BE2C (cell line): ENCODE measurements around the gene TSPAN9.
A peak's percentile ranks its signal among the peaks of the same experiment; 100 is the strongest.

ENCODE experiments used
- DNase-seq: peaks from one replicate; pipeline ENCODE4 v3.0.0-alpha.2; 2020
- H3K27me3 ChIP-seq: fragments of 250-450 bp; sonication (Bioruptor Pico); 2 replicates; pipeline ENCODE4 v1.5.1; 2020; ENCODE audit warnings: mild to moderate bottlenecking
- H3K36me3 ChIP-seq: fragments of 250-450 bp; sonication (Bioruptor Pico); 2 replicates; pipeline ENCODE4 v1.5.1; 2020; ENCODE audit warnings: mild to moderate bottlenecking
- H3K4me1 ChIP-seq: fragments of 250-450 bp; sonication (Bioruptor Pico); 2 replicates; pipeline ENCODE4 v1.5.1; 2020
- H3K4me3 ChIP-seq: 2 replicates; pipeline ENCODE4 v1.5.1; 2011; ENCODE audit warnings: low read depth, low read length
- H3K9me3 ChIP-seq: fragments of 250-450 bp; sonication (Bioruptor Pico); 2 replicates; pipeline ENCODE4 v1.5.1; 2020
- TF ChIP-seq, protein P1 (sequence below): IDR thresholded peaks from 2 replicates; pipeline ENCODE4 v1.5.1; 2012; ENCODE audit warnings: mild to moderate bottlenecking, low read depth, low read length

TSPAN9 gene

DNA sequence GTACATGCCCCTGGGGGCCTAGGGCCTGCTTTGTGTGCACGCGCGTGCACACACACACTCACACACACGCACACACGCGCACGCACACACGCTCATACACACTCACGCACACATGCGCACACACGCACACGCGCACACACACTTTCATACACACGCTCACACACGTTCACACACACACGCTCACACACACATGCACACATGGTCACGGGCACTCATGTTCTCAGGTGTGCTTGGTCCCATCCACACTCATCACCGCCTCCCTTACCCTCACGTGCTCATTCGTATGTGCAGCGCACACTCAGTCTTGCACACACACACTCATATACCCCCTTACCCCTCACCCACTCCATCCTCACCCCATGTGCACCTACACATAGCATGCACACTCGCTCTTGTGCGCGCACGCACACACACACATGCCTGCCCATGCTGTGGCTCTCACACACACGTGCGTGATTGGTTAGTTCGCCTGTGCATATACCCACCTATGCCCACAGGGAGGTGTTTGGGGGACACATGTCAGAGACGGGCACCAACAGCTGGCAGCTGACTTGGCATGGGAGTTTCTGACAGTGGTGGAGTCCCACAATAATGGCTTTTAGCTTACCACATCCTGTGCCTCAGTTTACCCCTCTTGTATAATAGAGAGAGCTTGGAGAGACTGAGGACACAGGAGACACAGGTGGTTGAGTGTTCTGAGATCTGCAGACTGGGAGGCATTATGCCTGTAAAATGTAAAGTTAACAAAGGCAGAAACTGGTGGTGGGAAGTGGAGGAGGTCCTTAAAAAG, 28.7 kb downstream of the TSPAN9 start:
- TF ChIP-seq, protein P1, sequence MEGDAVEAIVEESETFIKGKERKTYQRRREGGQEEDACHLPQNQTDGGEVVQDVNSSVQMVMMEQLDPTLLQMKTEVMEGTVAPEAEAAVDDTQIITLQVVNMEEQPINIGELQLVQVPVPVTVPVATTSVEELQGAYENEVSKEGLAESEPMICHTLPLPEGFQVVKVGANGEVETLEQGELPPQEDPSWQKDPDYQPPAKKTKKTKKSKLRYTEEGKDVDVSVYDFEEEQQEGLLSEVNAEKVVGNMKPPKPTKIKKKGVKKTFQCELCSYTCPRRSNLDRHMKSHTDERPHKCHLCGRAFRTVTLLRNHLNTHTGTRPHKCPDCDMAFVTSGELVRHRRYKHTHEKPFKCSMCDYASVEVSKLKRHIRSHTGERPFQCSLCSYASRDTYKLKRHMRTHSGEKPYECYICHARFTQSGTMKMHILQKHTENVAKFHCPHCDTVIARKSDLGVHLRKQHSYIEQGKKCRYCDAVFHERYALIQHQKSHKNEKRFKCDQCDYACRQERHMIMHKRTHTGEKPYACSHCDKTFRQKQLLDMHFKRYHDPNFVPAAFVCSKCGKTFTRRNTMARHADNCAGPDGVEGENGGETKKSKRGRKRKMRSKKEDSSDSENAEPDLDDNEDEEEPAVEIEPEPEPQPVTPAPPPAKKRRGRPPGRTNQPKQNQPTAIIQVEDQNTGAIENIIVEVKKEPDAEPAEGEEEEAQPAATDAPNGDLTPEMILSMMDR, result no peak
- no peak overlapping the region for H3K4me3 ChIP-seq
- no peaks in the 10 kb centered on the region for H3K36me3 ChIP-seq
- no peak for DNase-seq
- H3K27me3 ChIP-seq, result no peaks in the 10 kb centered on the region
- H3K9me3 ChIP-seq, result no peaks in the 10 kb centered on the region
- H3K4me1 ChIP-seq, result peaks cover 44% of the 10 kb centered on the region

DNA sequence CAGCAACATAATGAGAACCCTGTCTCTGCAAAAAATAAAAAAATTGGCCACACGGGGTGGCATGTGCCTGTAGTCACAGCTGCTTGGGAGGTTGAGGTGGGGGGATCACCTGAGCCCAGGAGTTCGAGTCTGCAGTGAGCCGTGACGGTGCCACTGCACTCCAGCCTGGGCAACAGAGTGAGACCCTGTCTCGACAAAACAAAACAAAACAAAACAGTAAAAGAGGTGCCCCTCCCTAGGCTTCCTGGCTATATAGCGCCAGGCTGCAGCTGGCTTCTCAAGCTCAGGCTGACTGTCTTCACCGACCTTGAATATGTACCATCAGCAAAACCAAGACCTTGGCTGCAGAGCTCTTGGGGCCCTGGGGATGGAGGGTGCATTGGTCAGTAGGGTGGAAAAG, 29.4 kb downstream of the TSPAN9 start:
- H3K4me3 ChIP-seq, result no peak overlapping the region
- H3K4me1 ChIP-seq, result peaks cover 44% of the 10 kb centered on the region
- H3K9me3 ChIP-seq, result no peaks in the 10 kb centered on the region
- no peaks in the 10 kb centered on the region for H3K27me3 ChIP-seq
- TF ChIP-seq, protein P1, result no peak
- no peaks in the 10 kb centered on the region for H3K36me3 ChIP-seq
- no peak for DNase-seq

DNA sequence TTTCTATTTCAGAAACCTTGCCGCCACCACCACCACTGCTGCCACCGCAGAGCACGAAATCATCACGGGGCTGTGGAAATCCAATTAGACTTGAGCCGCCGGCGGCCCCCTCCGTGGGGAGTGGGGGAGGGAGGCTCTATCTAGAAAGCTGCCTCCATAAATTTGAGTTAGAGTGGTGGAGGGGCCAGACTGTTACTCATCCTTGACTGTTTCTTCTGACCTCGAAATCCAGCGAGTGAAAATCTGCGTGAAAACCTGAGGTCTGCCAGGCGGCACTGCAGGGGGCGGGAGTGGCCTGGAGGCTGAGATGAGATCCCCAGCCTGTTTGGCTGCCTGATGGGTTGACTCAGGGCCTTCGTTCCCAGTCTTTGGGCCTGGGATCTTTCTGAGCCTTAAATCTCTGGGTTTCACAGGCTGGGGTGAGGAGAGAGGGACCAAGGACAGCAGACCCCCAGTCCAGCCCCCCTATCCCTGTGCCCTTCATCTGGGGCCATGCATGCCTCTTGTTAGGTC, 29.9 kb downstream of the TSPAN9 start:
- H3K4me3 ChIP-seq, result no peak overlapping the region
- H3K36me3 ChIP-seq, result no peaks in the 10 kb centered on the region
- H3K9me3 ChIP-seq, result no peaks in the 10 kb centered on the region
- no peaks in the 10 kb centered on the region for H3K27me3 ChIP-seq
- TF ChIP-seq, protein P1, result peak; percentile 34
- DNase-seq, result peak; percentile 72
- H3K4me1 ChIP-seq, result peaks cover 44% of the 10 kb centered on the region

DNA sequence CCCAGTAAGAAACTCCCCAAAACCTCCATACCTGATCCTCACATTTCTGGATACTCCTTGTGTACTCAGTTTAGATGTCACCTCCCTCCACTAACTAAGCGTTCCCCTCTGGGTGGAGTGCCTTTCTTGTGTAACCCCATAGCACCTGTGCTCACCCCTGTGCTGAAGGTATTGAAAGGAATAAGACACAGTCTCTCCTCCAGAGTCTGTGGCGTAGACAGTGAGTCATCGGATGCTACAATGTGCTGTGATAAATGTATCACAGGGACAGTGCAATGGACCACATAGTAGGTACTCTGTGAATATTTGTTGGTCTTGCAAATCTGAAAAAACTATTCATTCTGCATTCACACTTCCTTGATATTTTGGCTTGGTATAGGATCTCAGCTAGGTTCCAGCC, 30.8 kb downstream of the TSPAN9 start:
- DNase-seq, result no peak
- no peak overlapping the region for H3K4me3 ChIP-seq
- TF ChIP-seq, protein P1, result no peak
- peaks cover 39% of the 10 kb centered on the region for H3K4me1 ChIP-seq
- no peaks in the 10 kb centered on the region for H3K9me3 ChIP-seq
- H3K27me3 ChIP-seq, result no peaks in the 10 kb centered on the region
- no peaks in the 10 kb centered on the region for H3K36me3 ChIP-seq

DNA sequence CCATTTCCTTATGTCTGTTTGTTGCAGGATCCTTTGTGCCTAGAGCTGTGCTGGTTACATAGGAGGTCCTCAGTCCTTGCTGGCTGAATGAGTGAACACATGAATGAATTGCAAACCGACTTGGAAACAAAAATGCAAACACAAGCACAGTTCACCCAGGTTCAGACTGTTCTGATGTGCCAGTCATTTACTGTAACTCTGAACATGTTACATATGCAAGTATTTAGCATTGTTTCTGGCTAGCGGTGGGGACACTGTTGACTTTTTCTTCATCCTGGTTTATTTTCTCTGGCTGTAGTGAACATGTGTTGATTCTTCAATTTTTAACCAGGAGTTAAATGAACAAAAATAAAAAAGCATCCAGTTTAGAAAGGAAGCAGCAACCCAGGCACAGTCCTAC, 33.4 kb downstream of the TSPAN9 start:
- DNase-seq, result no peak
- TF ChIP-seq, protein P1, result no peak
- Histone ChIP-seq H3K4me3 (no peak overlapping the region), H3K4me1 (peaks cover 17% of the 10 kb centered on the region), H3K9me3 (no peaks in the 10 kb centered on the region), H3K36me3 (no peaks in the 10 kb centered on the region), H3K27me3 (no peaks in the 10 kb centered on the region)

DNA sequence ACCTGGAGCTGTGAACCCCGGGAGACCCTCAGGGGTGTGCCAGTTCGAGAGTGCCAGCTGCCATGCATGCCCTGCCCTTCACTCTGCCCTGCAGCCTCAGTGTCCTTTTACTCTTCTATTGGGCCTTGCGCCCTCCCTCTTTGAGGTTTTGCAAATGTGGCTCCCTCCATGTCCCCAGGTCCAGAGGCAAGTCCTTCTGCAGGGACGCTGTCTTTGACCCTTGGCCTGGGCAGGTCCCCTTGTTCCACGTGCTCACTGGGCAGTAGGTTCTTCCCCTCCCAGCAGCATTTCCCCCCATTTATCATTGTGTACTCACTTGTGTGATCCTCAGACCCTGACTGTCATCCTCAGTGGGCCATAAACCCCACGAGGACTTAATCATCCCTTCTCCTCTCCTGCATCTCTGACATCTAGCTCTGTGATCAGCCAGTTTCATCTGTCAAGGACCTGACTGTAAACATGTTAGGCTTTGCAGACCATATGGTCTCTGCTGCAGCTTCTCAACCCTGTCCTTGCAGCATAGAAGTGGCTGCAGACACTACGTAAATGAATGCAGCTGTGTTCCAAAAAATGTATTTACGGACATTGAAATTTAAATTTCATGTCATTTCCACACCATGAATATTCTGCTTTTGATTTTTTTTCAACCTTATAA, 36.6 kb downstream of the TSPAN9 start:
- H3K9me3 ChIP-seq, result no peaks in the 10 kb centered on the region
- H3K4me3 ChIP-seq, result no peak overlapping the region
- no peaks in the 10 kb centered on the region for H3K27me3 ChIP-seq
- DNase-seq, result no peak
- peaks cover 2% of the 10 kb centered on the region; the same call in 1 of the 2 replicates for H3K4me1 ChIP-seq
- no peaks in the 10 kb centered on the region for H3K36me3 ChIP-seq
- TF ChIP-seq, protein P1, result no peak
